ENCODE measurements around the gene APOBEC3A. TPM values are rescaled to one million over a fixed set of nuclear protein-coding genes. Genes with fewer than 3 reads are reported as not detected.
"Not testable (repeated sequence)": the region's sequence is repeated elsewhere in the genome, so short reads cannot be mapped to it uniquely, and the experiment has no call there.

Gene APOBEC3A
- total RNA-seq, 1 experiment from 2014 or later: not detected

- no peak overlapping the region for H3K4me3 ChIP-seq (ENCODE audit: low read length)
- H4K20me1 ChIP-seq (ENCODE audit: insufficient read depth, low read depth, low read length): no peaks in the 10 kb centered on the region
Measured at GRCh38 chr22:38957808-38958650, 620 bp downstream of the APOBEC3A start.

GRCh38 chr22:38958651-38958943 lies 1.2 kb downstream of the APOBEC3A start:
- not testable (repeated sequence) for H3K4me3 ChIP-seq (ENCODE audit: low read length); H3K27me3 ChIP-seq (ENCODE audit: low read length); H3K9me2 ChIP-seq (replicated peaks; ENCODE audit: insufficient read depth, low read length); H3K4me2 ChIP-seq (ENCODE audit: low read depth, low read length, poor library complexity, severe bottlenecking); H3K9me3 ChIP-seq (ENCODE audit: low read length); H3K27ac ChIP-seq (ENCODE audit: low read length); H3K79me2 ChIP-seq (ENCODE audit: low read length); H2AFZ ChIP-seq (ENCODE audit: low read length); H4K20me1 ChIP-seq (ENCODE audit: insufficient read depth, low read depth, low read length); H3K4me1 ChIP-seq (ENCODE audit: low read length); H3K36me3 ChIP-seq (ENCODE audit: insufficient read depth, low read length); H3K9ac ChIP-seq (ENCODE audit: low read length); DNase-seq

More at GRCh38 chr22:38957808-38958650, 620 bp downstream of the APOBEC3A start:
- no peaks in the 10 kb centered on the region for H3K79me2 ChIP-seq (ENCODE audit: low read length)
- H3K9me3 ChIP-seq (ENCODE audit: low read length): no peaks in the 10 kb centered on the region
- no peak overlapping the region for H2AFZ ChIP-seq (ENCODE audit: low read length)
- H3K9me2 ChIP-seq (replicated peaks; ENCODE audit: insufficient read depth, low read length): no peaks in the 10 kb centered on the region
- H3K36me3 ChIP-seq (ENCODE audit: insufficient read depth, low read length): no peaks in the 10 kb centered on the region
- no peak for DNase-seq
- H3K27me3 ChIP-seq (ENCODE audit: low read length): no peaks in the 10 kb centered on the region
- H3K4me2 ChIP-seq (ENCODE audit: low read depth, low read length, poor library complexity, severe bottlenecking): no peak overlapping the region
- H3K9ac ChIP-seq (ENCODE audit: low read length): no peak overlapping the region
- no peaks in the 10 kb centered on the region for H3K4me1 ChIP-seq (ENCODE audit: low read length)
- no peak overlapping the region for H3K27ac ChIP-seq (ENCODE audit: low read length)

- no peak overlapping the region for H3K27ac ChIP-seq (ENCODE audit: low read length)
- no peak for DNase-seq
- H3K9ac ChIP-seq (ENCODE audit: low read length): no peak overlapping the region
Measured at GRCh38 chr22:38959590-38959989, 2.2 kb downstream of the APOBEC3A start.

GRCh38 chr22:38960673-38961072 lies 3.3 kb downstream of the APOBEC3A start:
- H3K27me3 ChIP-seq (ENCODE audit: low read length); H3K4me1 ChIP-seq (ENCODE audit: low read length); H4K20me1 ChIP-seq (ENCODE audit: insufficient read depth, low read depth, low read length); H3K4me3 ChIP-seq (ENCODE audit: low read length); H3K79me2 ChIP-seq (ENCODE audit: low read length); DNase-seq; H3K36me3 ChIP-seq (ENCODE audit: insufficient read depth, low read length); H2AFZ ChIP-seq (ENCODE audit: low read length); H3K9me3 ChIP-seq (ENCODE audit: low read length); H3K4me2 ChIP-seq (ENCODE audit: low read depth, low read length, poor library complexity, severe bottlenecking); H3K9me2 ChIP-seq (replicated peaks; ENCODE audit: insufficient read depth, low read length); H3K9ac ChIP-seq (ENCODE audit: low read length); H3K27ac ChIP-seq (ENCODE audit: low read length): not testable (repeated sequence)

More at GRCh38 chr22:38959590-38959989, 2.2 kb downstream of the APOBEC3A start:
- Histone ChIP-seq H3K79me2 (ENCODE audit: low read length) (no peaks in the 10 kb centered on the region), H3K9me2 (replicated peaks; ENCODE audit: insufficient read depth, low read length) (no peaks in the 10 kb centered on the region), H2AFZ (ENCODE audit: low read length) (no peak overlapping the region), H4K20me1 (ENCODE audit: insufficient read depth, low read depth, low read length) (no peaks in the 10 kb centered on the region), H3K4me3 (ENCODE audit: low read length) (no peak overlapping the region), H3K36me3 (ENCODE audit: insufficient read depth, low read length) (no peaks in the 10 kb centered on the region), H3K9me3 (ENCODE audit: low read length) (no peaks in the 10 kb centered on the region), H3K4me1 (ENCODE audit: low read length) (no peaks in the 10 kb centered on the region), H3K4me2 (ENCODE audit: low read depth, low read length, poor library complexity, severe bottlenecking) (no peak overlapping the region), H3K27me3 (ENCODE audit: low read length) (no peaks in the 10 kb centered on the region)

- H3K27me3 ChIP-seq (ENCODE audit: low read length); H3K4me3 ChIP-seq (ENCODE audit: low read length); DNase-seq; H3K9me3 ChIP-seq (ENCODE audit: low read length); H3K36me3 ChIP-seq (ENCODE audit: insufficient read depth, low read length); H3K9ac ChIP-seq (ENCODE audit: low read length); H3K4me2 ChIP-seq (ENCODE audit: low read depth, low read length, poor library complexity, severe bottlenecking); H3K27ac ChIP-seq (ENCODE audit: low read length); H3K4me1 ChIP-seq (ENCODE audit: low read length); H3K79me2 ChIP-seq (ENCODE audit: low read length); H3K9me2 ChIP-seq (replicated peaks; ENCODE audit: insufficient read depth, low read length); H2AFZ ChIP-seq (ENCODE audit: low read length); H4K20me1 ChIP-seq (ENCODE audit: insufficient read depth, low read depth, low read length): not testable (repeated sequence)
Measured at GRCh38 chr22:38963291-38963738, 5.9 kb downstream of the APOBEC3A start.

- no peaks in the 10 kb centered on the region for H3K27me3 ChIP-seq (ENCODE audit: low read length)
- H4K20me1 ChIP-seq (ENCODE audit: insufficient read depth, low read depth, low read length): no peaks in the 10 kb centered on the region
- no peak overlapping the region for H2AFZ ChIP-seq (ENCODE audit: low read length)
- H3K9me2 ChIP-seq (replicated peaks; ENCODE audit: insufficient read depth, low read length): no peaks in the 10 kb centered on the region
- H3K9me3 ChIP-seq (ENCODE audit: low read length): no peaks in the 10 kb centered on the region
- H3K9ac ChIP-seq (ENCODE audit: low read length): no peak overlapping the region
- H3K4me3 ChIP-seq (ENCODE audit: low read length): no peak overlapping the region
- no peak for DNase-seq
- no peak overlapping the region for H3K4me2 ChIP-seq (ENCODE audit: low read depth, low read length, poor library complexity, severe bottlenecking)
- no peaks in the 10 kb centered on the region for H3K79me2 ChIP-seq (ENCODE audit: low read length)
- H3K4me1 ChIP-seq (ENCODE audit: low read length): peaks cover 15% of the 10 kb centered on the region
- no peak overlapping the region for H3K27ac ChIP-seq (ENCODE audit: low read length)
- no peaks in the 10 kb centered on the region for H3K36me3 ChIP-seq (ENCODE audit: insufficient read depth, low read length)
Measured at GRCh38 chr22:38963872-38964271, 6.5 kb downstream of the APOBEC3A start.

- no peaks in the 10 kb centered on the region for H3K79me2 ChIP-seq (ENCODE audit: low read length)
- no peak for DNase-seq
- H4K20me1 ChIP-seq (ENCODE audit: insufficient read depth, low read depth, low read length): no peaks in the 10 kb centered on the region
- H3K4me3 ChIP-seq (ENCODE audit: low read length): no peak overlapping the region
- no peaks in the 10 kb centered on the region for H3K27me3 ChIP-seq (ENCODE audit: low read length)
- no peaks in the 10 kb centered on the region for H3K9me2 ChIP-seq (replicated peaks; ENCODE audit: insufficient read depth, low read length)
- no peak overlapping the region for H3K27ac ChIP-seq (ENCODE audit: low read length)
- H3K36me3 ChIP-seq (ENCODE audit: insufficient read depth, low read length): no peaks in the 10 kb centered on the region
- no peak overlapping the region for H3K4me2 ChIP-seq (ENCODE audit: low read depth, low read length, poor library complexity, severe bottlenecking)
- no peak overlapping the region for H3K9ac ChIP-seq (ENCODE audit: low read length)
- H2AFZ ChIP-seq (ENCODE audit: low read length): no peak overlapping the region
- H3K4me1 ChIP-seq (ENCODE audit: low read length): peaks cover 15% of the 10 kb centered on the region
- no peaks in the 10 kb centered on the region for H3K9me3 ChIP-seq (ENCODE audit: low read length)
Measured at GRCh38 chr22:38964306-38964705, 6.9 kb downstream of the APOBEC3A start.

GRCh38 chr22:38964989-38965388 lies 7.6 kb downstream of the APOBEC3A start:
- no peak for DNase-seq

More at GRCh38 chr22:38964989-38965388, 7.6 kb downstream of the APOBEC3A start:
- H3K9me2 ChIP-seq (replicated peaks; ENCODE audit: insufficient read depth, low read length): no peaks in the 10 kb centered on the region
- no peak overlapping the region for H3K27ac ChIP-seq (ENCODE audit: low read length)
- no peaks in the 10 kb centered on the region for H3K9me3 ChIP-seq (ENCODE audit: low read length)
- peaks cover 15% of the 10 kb centered on the region for H3K4me1 ChIP-seq (ENCODE audit: low read length)
- H3K9ac ChIP-seq (ENCODE audit: low read length): no peak overlapping the region
- no peaks in the 10 kb centered on the region for H3K79me2 ChIP-seq (ENCODE audit: low read length)
- H2AFZ ChIP-seq (ENCODE audit: low read length): no peak overlapping the region
- H3K4me2 ChIP-seq (ENCODE audit: low read depth, low read length, poor library complexity, severe bottlenecking): no peak overlapping the region
- H3K27me3 ChIP-seq (ENCODE audit: low read length): no peaks in the 10 kb centered on the region
- no peaks in the 10 kb centered on the region for H4K20me1 ChIP-seq (ENCODE audit: insufficient read depth, low read depth, low read length)
- H3K36me3 ChIP-seq (ENCODE audit: insufficient read depth, low read length): no peaks in the 10 kb centered on the region
- no peak overlapping the region for H3K4me3 ChIP-seq (ENCODE audit: low read length)
